ENCODE measurements around the gene SCP2.
"Not testable (repeated sequence)": the region's sequence is repeated elsewhere in the genome, so short reads cannot be mapped to it uniquely, and the experiment has no call there.

The SCP2 gene

GRCh38 chr1:52976183-52977035, 49.3 kb downstream of the SCP2 start:
- no peak for DNase-seq

DNA sequence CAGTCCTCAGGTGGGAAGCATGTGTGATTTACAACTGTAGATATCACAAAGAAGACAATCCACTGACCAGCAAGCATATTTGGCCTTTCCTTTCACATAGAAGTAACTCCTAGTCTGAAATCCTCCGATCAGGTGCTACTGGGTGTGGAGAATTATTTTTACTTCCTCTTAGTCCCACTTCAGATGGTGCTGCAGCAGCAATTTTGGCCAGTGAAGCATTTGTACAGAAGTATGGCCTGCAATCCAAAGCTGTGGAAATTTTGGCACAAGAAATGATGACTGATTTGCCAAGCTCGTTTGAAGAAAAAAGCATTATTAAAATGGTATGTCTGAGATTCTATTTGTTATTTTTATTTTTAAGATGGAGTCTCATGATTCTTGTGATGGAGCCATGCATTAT, 51.0 kb downstream of the SCP2 start:
- DNase-seq, result peak; percentile 13

DNA sequence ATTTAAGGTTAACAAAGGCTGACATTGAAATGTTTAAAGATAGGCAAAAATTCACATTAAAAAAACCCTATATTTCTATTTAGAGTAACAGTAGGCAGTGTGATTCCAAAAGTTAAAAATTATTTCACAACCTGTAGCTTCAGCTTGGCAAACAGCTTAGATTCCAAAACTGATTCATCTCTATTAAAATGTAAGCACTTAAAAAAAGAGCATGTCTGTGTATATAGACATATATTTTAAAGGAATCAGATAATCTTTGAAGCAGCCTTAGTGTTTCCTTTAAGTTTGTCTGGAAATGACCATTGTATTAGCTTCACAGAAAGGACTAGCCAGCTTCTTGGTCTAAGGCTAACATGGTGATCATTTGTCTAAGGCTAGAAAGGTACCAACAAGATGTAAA, 65.7 kb downstream of the SCP2 start:
- not testable (repeated sequence) for DNase-seq

GRCh38 chr1:52994656-52995055, 67.6 kb downstream of the SCP2 start:
- no peak for DNase-seq

DNA sequence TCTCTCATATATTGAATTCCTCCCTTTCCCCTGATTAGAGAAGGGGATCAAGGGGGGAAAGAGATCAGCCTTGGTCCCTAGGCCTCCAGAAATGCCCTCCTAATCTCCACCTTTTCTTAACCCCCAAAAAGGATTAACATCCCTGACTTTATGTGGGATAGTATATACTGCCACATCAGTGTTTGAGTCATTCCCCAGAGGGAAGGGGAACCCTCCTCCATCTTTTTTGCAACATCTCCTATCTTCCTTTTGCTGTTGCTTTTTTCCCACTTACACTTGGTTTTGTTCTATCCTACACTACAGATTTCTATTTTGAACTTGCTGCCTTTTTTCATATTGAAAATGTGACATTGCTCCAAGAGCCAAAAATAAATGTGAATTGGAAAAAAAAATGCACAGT, 69.6 kb downstream of the SCP2 start:
- no peak for DNase-seq

DNA sequence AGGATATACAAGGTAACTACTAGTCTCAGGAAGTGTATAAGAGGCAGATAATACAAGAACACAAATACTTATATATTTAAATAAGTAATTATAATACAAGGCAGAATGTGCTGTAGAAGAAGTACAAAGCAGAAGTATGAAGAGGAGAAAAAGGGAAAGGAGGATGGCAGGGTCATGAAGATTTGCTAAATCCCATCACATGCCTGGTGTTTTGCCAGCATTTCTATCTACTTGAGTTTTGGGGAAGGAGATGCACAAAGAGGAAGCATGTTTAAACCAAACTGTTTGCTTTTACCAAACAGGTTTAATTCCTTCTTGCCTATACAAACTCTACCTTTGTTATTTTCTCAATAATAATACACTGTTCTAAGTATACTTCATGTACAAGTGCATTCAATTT, 74.1 kb downstream of the SCP2 start:
- DNase-seq, result no peak

DNA sequence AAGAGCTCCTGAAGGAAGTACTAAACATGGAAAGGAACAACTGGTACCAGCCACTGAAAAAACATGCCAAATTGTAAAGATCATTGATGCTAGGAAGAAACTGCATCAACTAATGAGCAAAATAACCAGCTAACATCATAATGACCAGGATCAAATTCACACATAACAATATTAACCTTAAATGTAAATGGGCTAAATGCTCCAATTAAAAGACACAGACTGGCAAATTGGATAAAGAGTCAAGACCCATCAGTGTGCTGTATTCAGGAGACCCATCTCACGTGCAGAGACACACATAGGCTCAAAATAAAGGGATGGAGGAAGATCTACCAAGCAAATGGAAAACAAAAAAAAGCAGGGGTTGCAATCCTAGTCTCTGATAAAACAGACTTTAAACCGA, 79.5 kb downstream of the SCP2 start:
- not testable (repeated sequence) for DNase-seq

- not testable (repeated sequence) for DNase-seq
Measured at GRCh38 chr1:53010247-53010646, 83.2 kb downstream of the SCP2 start.

DNA sequence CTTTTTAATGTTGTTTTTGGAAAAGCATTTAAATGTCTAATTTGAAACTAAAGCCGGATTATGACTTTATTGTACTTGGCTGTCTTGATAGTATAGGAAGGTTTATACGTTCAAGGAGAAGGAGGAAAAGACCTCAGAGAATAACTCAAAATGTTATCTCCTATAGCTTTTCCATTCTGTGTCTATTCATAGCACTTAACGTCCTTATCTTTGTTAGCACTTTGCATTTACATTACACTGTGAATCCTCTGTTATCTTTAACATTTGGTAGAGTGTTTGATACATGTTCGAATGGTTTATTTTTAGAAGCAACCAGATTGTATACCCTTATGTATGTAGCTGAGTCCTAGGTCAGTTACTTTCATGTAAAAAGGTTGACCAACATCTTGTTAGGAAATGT, 84.1 kb downstream of the SCP2 start:
- DNase-seq, result no peak

- DNase-seq, result peak; percentile 96
Measured at GRCh38 chr1:53014791-53015507, 87.9 kb downstream of the SCP2 start.

GRCh38 chr1:53015508-53015860, 88.4 kb downstream of the SCP2 start:
- no peak for DNase-seq

- no peak for DNase-seq
Measured at GRCh38 chr1:53016705-53017104, 89.6 kb downstream of the SCP2 start.

DNA sequence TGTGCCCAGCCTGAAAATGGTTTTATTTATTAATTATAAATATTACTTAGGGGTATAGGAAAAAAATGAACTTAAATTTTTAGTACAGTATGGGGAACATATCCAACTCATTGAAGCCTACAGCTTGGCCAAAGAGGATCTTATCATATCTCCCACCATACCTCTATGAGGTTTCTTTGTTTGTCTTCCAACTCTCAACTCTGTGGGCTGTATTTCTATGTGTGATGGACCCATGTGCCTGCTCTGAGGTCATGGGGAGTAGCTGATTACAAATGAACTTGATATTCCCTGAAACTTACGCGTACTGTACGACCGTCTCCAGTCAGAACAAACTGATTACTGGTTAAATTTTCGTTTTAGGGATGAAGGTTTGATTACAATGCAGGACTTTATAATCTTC, 93.5 kb downstream of the SCP2 start:
- no peak for DNase-seq

DNA sequence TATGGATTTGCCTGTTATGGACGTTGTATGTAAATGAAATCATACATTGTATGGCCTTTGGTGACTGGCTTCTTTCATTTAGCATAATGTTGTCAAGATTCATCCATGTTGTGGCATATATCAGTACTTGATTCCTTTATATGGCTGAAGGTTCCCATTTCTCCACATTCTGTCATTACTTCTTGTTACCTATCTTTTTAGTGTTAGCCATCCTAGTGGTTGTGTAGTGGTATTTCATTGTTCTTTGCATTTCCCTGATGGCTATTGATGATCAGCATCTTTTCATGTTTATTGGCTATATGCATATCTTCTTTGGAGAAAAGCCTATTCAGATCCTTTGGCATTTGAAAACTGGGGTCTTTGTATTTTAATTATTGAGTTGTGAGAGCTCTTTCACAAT, 95.1 kb downstream of the SCP2 start:
- DNase-seq, result no peak

- DNase-seq, result no peak
Measured at GRCh38 chr1:53023546-53023945, 96.5 kb downstream of the SCP2 start.

GRCh38 chr1:53024117-53024516, 97.0 kb downstream of the SCP2 start:
- DNase-seq, result no peak

GRCh38 chr1:53025034-53025768, 98.1 kb downstream of the SCP2 start:
- no peak for DNase-seq

- DNase-seq, result no peak
Measured at GRCh38 chr1:53025769-53026112, 98.7 kb downstream of the SCP2 start.

GRCh38 chr1:53026254-53026653, 99.2 kb downstream of the SCP2 start:
- no peak for DNase-seq

DNA sequence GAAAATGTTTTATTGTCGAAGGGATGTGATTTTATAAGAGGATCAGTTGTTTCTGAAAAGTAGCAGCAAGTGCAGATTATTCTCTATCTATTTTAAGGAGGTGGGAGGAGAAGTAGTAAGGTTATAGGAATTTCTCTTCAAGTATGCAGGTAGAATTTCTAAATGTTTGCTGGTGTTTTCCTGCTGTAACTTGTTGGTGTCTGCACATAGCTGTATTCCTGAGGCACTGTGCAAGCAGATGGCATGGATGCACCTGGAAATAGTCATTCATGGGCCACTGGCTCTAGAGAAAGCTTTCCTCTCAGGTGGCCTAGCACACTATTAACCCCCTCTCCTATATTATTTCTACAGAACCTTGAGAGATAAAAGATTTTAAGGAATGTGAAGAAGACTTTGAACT, 104.7 kb downstream of the SCP2 start:
- DNase-seq, result no peak

DNA sequence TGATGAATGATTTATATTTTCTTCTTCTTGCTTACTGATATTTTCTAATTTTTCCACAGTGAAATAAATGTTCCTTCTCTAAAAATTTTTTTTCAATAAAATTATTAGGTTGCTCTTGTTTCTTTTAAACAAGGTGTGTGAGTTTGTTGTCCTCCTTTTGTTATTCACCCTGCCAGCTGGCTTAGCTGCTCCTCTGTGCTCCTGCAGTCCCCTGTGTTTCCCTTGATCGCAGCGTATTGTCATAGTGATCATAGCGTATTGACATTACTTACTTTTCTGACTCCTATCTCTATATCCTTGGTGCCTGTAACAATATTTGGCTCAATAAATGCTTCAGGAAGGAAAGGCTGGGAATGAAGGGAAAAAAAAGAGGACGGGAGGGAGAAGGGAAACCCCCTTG, 110.1 kb downstream of the SCP2 start:
- DNase-seq, result no peak

- no peak for DNase-seq
Measured at GRCh38 chr1:53038566-53038965, 111.5 kb downstream of the SCP2 start.

DNA sequence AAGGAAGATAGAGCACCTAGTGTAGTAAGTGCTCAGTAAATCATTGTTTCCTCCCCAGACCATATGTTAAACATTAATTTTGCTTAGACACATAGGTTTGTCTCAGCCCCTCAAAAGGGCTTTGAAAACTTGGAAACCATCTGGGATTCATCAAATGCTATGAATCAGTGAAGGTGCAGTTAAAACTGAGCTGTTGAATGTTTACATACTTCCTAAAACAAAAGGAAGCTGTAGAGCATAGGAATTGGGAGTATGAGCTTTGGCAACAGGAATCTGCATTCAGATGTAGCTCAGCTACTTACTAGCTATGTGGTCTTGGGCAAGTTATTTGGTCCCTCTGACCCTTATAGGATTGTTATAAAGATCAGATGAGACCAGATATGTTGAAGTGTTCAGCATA, 116.2 kb downstream of the SCP2 start:
- DNase-seq, result no peak

- DNase-seq, result no peak
Measured at GRCh38 chr1:53044926-53045325, 117.8 kb downstream of the SCP2 start.

Measured in RPMI8226 (cell line).